Measurements from ENCODE around the gene PFDN6. TPM values are rescaled to one million over a fixed set of nuclear protein-coding genes. Genes with fewer than 3 reads are reported as not detected.

The PFDN6 gene
- total and polyA plus RNA-seq, 2 experiments from 2014 or later: 56.1 to 62.2 TPM

- TF ChIP-seq ZNF462 (CRISPR knock-in tag; IDR thresholded peaks at IDR 0.05): no peak
- no peak for TF ChIP-seq POLR2AphosphoS5 (IDR thresholded peaks at IDR 0.05; ENCODE audit: low read depth)
- TF ChIP-seq CREB1 (CRISPR knock-in tag; IDR thresholded peaks at IDR 0.05; ENCODE audit: low read depth): no peak
- no peak for TF ChIP-seq CTCF (conservative IDR thresholded peaks at IDR 0.05; ENCODE audit: low read depth in 2 of 2)
- TF ChIP-seq STAT1 (IDR thresholded peaks at IDR 0.05; ENCODE audit: unreplicated experiment): no peak
- TF ChIP-seq ETS1 (IDR thresholded peaks at IDR 0.05): no peak
- TF ChIP-seq ZNF114 (CRISPR knock-in tag; IDR thresholded peaks at IDR 0.05): no peak
- TF ChIP-seq JUNB (IDR thresholded peaks at IDR 0.05; ENCODE audit: unreplicated experiment): no peak
Measured at GRCh38 chr6:33276581-33276863, 12.9 kb upstream of the PFDN6 start (continued).
